ENCODE measurements around the gene PHLDA3. TPM values are rescaled to one million over a fixed set of nuclear protein-coding genes. Genes with fewer than 3 reads are reported as not detected.
"Not testable (repeated sequence)": the region's sequence is repeated elsewhere in the genome, so short reads cannot be mapped to it uniquely, and the experiment has no call there.

PHLDA3 gene
- total RNA-seq, 1 donor from 2014 or later: 50.6 TPM

DNA sequence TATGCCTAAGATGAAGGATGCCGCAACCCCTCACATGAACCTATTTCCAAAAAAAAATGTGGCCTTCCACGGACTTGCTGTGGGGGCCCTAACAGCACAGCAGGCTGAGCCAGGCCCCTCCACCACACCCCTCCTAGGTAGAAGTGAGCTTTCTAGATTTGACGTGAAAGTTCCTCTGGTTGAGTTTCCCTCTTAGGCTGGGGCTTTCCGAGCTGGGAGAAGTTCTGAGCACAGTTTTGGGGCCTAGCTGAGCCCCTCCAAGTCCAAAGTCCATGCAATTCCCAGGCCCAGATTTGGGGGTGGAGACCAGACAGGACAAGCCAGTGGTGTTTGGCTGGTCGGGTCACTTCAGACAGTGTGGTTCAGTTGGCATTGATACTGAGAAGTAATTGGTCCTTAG lies 13.8 kb upstream of the PHLDA3 start:
- peaks cover 30% of the 10 kb centered on the region for H3K4me1 Mint-ChIP-seq (ENCODE audit: unreplicated experiment)
- no peak overlapping the region for H3K27ac Mint-ChIP-seq (ENCODE audit: unreplicated experiment)

DNA sequence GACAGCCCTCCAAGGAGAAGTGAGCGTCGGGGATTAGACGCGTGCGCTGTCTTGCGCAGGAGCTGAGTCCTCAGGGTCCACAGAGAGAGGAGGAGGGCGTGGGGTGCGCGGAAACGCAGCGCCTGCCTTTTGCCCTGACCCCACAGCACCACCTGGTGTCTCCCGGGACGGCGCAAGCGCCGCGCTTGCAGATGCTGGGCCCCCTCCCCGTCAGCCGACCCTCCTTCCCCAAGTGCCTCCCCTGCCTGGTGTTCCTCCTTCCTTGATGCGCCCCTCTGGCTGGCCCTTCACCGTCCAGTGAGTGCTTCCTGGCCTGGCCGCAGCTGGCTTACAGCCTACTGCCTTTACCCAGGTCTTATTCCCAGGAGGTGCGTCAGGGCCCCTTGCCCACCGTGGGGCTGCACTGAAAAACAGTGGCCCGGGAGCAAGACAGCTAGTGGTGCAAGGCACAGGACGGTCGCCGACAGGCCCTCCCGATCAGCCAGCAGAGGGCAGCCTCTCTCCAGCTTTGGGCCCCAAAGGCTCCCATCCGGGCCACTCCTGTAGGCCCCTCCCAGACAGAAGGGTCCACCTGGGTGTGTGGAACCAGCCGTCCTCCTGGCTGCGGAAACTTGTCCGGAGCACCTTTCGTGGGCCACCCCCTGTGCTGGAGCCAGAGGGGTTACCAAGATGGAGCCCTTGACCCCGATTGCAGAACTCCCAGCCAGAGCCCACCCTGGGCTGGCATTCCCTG lies 12.9 kb upstream of the PHLDA3 start:
- Mint-ChIP-seq H3K4me3 (ENCODE audit: unreplicated experiment) (peak overlapping the region; percentile 32), H3K27ac (ENCODE audit: unreplicated experiment) (no peak overlapping the region), H3K9me3 (ENCODE audit: unreplicated experiment) (no peaks in the 10 kb centered on the region), H3K36me3 (ENCODE audit: unreplicated experiment) (no peaks in the 10 kb centered on the region), H3K27me3 (ENCODE audit: unreplicated experiment) (no peaks in the 10 kb centered on the region), H3K4me1 (ENCODE audit: unreplicated experiment) (peaks cover 29% of the 10 kb centered on the region)
- TF ChIP-seq, protein P1, sequence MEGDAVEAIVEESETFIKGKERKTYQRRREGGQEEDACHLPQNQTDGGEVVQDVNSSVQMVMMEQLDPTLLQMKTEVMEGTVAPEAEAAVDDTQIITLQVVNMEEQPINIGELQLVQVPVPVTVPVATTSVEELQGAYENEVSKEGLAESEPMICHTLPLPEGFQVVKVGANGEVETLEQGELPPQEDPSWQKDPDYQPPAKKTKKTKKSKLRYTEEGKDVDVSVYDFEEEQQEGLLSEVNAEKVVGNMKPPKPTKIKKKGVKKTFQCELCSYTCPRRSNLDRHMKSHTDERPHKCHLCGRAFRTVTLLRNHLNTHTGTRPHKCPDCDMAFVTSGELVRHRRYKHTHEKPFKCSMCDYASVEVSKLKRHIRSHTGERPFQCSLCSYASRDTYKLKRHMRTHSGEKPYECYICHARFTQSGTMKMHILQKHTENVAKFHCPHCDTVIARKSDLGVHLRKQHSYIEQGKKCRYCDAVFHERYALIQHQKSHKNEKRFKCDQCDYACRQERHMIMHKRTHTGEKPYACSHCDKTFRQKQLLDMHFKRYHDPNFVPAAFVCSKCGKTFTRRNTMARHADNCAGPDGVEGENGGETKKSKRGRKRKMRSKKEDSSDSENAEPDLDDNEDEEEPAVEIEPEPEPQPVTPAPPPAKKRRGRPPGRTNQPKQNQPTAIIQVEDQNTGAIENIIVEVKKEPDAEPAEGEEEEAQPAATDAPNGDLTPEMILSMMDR (IDR thresholded peaks at IDR 0.05): peak; percentile 99
- DNase-seq (ENCODE audit: extremely low spot score, unreplicated experiment): peak; percentile 94

More for the DNA sequence above, 13.8 kb upstream of the PHLDA3 start:
- Mint-ChIP-seq H3K27me3 (ENCODE audit: unreplicated experiment) (no peaks in the 10 kb centered on the region), H3K9me3 (ENCODE audit: unreplicated experiment) (no peaks in the 10 kb centered on the region), H3K4me3 (ENCODE audit: unreplicated experiment) (no peak overlapping the region), H3K36me3 (ENCODE audit: unreplicated experiment) (no peaks in the 10 kb centered on the region)
- TF ChIP-seq, protein P1 (IDR thresholded peaks at IDR 0.05): no peak
- DNase-seq (ENCODE audit: extremely low spot score, unreplicated experiment): no peak

- no peak for DNase-seq (ENCODE audit: extremely low spot score, unreplicated experiment)
- TF ChIP-seq, protein P1 (IDR thresholded peaks at IDR 0.05): no peak
- Mint-ChIP-seq H3K27me3 (ENCODE audit: unreplicated experiment) (no peaks in the 10 kb centered on the region), H3K27ac (ENCODE audit: unreplicated experiment) (peak overlapping the region; percentile 65), H3K36me3 (ENCODE audit: unreplicated experiment) (no peaks in the 10 kb centered on the region), H3K4me3 (ENCODE audit: unreplicated experiment) (peak overlapping the region; percentile 61), H3K4me1 (ENCODE audit: unreplicated experiment) (peaks cover 23% of the 10 kb centered on the region), H3K9me3 (ENCODE audit: unreplicated experiment) (no peaks in the 10 kb centered on the region)
Measured at GRCh38 chr1:201481004-201481380, 12.0 kb upstream of the PHLDA3 start.

DNA sequence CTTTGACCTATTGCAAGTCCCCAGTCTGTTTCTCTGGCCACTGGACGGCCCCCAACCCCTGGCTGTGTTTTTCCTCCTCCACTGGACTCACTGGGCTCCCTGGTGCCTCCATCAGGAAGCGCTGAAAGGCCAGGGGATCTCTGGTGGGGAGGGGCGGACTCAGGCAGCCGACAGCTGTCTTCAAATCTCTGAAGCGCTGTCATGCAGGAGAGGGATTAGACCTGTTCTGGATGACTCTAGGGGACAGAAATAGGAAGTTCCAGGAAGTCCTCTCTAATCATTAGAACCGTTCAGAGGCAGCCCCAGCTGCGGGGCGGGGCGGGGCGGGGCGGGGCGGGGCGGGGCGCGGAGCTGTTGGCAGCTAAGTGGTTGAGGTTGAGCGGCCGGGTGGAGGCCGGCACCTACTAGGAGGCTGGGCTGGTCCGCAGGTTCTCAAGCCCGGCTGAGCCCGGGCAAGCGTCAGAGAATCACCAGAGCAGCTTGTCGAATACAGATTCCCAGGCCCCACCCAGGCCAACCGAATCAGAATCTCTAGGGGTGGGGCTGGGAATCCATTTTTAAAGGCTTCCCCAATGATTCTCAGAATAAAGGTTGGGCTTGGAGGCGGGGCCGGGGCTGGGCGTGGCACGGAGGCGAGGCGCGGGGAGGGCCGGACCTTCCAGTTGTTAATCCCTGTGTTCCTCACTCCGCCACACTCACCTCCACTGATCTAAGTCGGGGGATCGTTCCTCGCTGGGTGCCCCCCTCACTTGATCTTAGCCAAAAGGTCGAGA lies 11.4 kb upstream of the PHLDA3 start:
- no peak for DNase-seq (ENCODE audit: extremely low spot score, unreplicated experiment)
- Mint-ChIP-seq H3K36me3 (ENCODE audit: unreplicated experiment) (no peaks in the 10 kb centered on the region), H3K4me1 (ENCODE audit: unreplicated experiment) (peaks cover 19% of the 10 kb centered on the region), H3K27me3 (ENCODE audit: unreplicated experiment) (no peaks in the 10 kb centered on the region), H3K4me3 (ENCODE audit: unreplicated experiment) (peak overlapping the region; percentile 61), H3K27ac (ENCODE audit: unreplicated experiment) (peak overlapping the region; percentile 14), H3K9me3 (ENCODE audit: unreplicated experiment) (no peaks in the 10 kb centered on the region)
- TF ChIP-seq, protein P1 (IDR thresholded peaks at IDR 0.05): no peak

- H3K27me3 Mint-ChIP-seq (ENCODE audit: unreplicated experiment): no peaks in the 10 kb centered on the region
- TF ChIP-seq, protein P1 (IDR thresholded peaks at IDR 0.05): no peak
- H3K4me1 Mint-ChIP-seq (ENCODE audit: unreplicated experiment): peaks cover 19% of the 10 kb centered on the region
- H3K36me3 Mint-ChIP-seq (ENCODE audit: unreplicated experiment): no peaks in the 10 kb centered on the region
- H3K4me3 Mint-ChIP-seq (ENCODE audit: unreplicated experiment): no peak overlapping the region
- H3K27ac Mint-ChIP-seq (ENCODE audit: unreplicated experiment): no peak overlapping the region
- no peak for DNase-seq (ENCODE audit: extremely low spot score, unreplicated experiment)
- no peaks in the 10 kb centered on the region for H3K9me3 Mint-ChIP-seq (ENCODE audit: unreplicated experiment)
Measured at GRCh38 chr1:201479201-201479730, 10.3 kb upstream of the PHLDA3 start.

DNA sequence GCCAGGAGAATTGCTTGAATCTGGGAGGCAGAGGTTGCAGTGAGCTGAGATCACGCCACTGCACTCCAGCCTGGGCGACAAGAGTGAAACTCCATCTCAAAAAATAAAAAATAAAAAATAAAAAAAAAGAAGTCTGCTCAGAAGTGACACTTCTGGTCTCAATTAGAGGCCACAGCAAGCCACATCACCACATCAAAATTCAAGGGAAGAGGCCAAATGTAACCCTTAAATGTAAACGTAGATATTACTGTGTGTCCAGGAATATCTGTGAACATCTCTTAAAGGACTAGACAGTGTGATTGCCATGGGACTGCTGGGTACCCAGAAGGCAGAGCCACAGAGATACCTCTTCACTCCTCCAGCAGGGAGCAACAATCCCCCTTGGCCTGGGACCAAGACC lies 9.7 kb upstream of the PHLDA3 start:
- H3K4me3 Mint-ChIP-seq (ENCODE audit: unreplicated experiment); H3K27me3 Mint-ChIP-seq (ENCODE audit: unreplicated experiment); H3K36me3 Mint-ChIP-seq (ENCODE audit: unreplicated experiment); H3K9me3 Mint-ChIP-seq (ENCODE audit: unreplicated experiment); DNase-seq (ENCODE audit: extremely low spot score, unreplicated experiment); H3K27ac Mint-ChIP-seq (ENCODE audit: unreplicated experiment): not testable (repeated sequence)
- H3K4me1 Mint-ChIP-seq (ENCODE audit: unreplicated experiment): peaks cover 19% of the 10 kb centered on the region
